A673 (cell line): ENCODE data around the gene NBAS. TPM values are rescaled to one million over a fixed set of nuclear protein-coding genes. Genes with fewer than 3 reads are reported as not detected.
"Not testable (repeated sequence)": the region's sequence is repeated elsewhere in the genome, so short reads cannot be mapped to it uniquely, and the experiment has no call there.

ENCODE experiments used
- BruUV-seq: library from RNA; stranded (reverse); fragments of 400-500 nt; replicated peaks from 2 replicates; lab custom pipeline; 2021; lab: Mats Ljungman, UMichigan
- CTCF ChIA-PET: fragments of 300-600 bp; sonication (Branson Sonifier 250); formaldehyde crosslinking; loops from one replicate; lab custom pipeline; 2022; ENCODE audit warnings: antibody characterized with exemption; lab: Charles Lee
- POLR2A ChIA-PET: fragments of 300-600 bp; sonication (Branson Sonifier 250); formaldehyde crosslinking; loops from one replicate; lab custom pipeline; 2022; ENCODE audit warnings: antibody characterized with exemption; ENCODE audit not compliant: low non-redundant PET; lab: Charles Lee
- DNase-seq: peaks from one replicate; pipeline ENCODE4 v3.0.0-alpha.2; 2015; ENCODE audit warnings: low spot score
- H3K27ac ChIP-seq: fragments of 200-600 bp; sonication (generic); 2 replicates; pipeline ENCODE4 v1.5.1; 2016; ENCODE audit warnings: mixed run types, low read depth, mild to moderate bottlenecking, mixed read lengths, antibody characterized with exemption, low read length; ENCODE audit not compliant: poor library complexity, severe bottlenecking
- H3K27me3 ChIP-seq: fragments of 200-600 bp; sonication (generic); replicated peaks from 2 replicates; pipeline ENCODE4 v1.6.1; 2017; ENCODE audit warnings: mixed run types, low read depth, mild to moderate bottlenecking, mixed read lengths, antibody characterized with exemption, low read length; ENCODE audit not compliant: insufficient read depth, poor library complexity
- H3K36me3 ChIP-seq: fragments of 200-600 bp; sonication (generic); 2 replicates; pipeline ENCODE4 v1.6.1; 2016; ENCODE audit warnings: mixed run types, mild to moderate bottlenecking, mixed read lengths, antibody characterized with exemption, low read length; ENCODE audit not compliant: insufficient read depth, poor library complexity, severe bottlenecking
- H3K4me1 ChIP-seq: fragments of 200-600 bp; sonication (generic); 2 replicates; pipeline ENCODE4 v1.6.1; 2017; ENCODE audit warnings: mixed run types, mild to moderate bottlenecking, mixed read lengths, antibody characterized with exemption, low read length; ENCODE audit not compliant: insufficient read depth, poor library complexity, severe bottlenecking
- H3K4me3 ChIP-seq: fragments of 200-600 bp; sonication (generic); 2 replicates; pipeline ENCODE4 v1.5.1; 2016; ENCODE audit warnings: low read depth, mixed run types, mild to moderate bottlenecking, mixed read lengths, low read length; ENCODE audit not compliant: poor library complexity, severe bottlenecking
- H3K9me3 ChIP-seq: fragments of 200-600 bp; sonication (generic); 2 replicates; pipeline ENCODE4 v1.6.1; 2016; ENCODE audit warnings: mixed run types, low read depth, mild to moderate bottlenecking, mixed read lengths, antibody characterized with exemption, low read length; ENCODE audit not compliant: poor library complexity, severe bottlenecking
- EZH2 ChIP-seq: fragments of 200-600 bp; sonication (generic); IDR thresholded peaks from 2 replicates; pipeline ENCODE4 v1.6.1; 2017; ENCODE audit warnings: borderline replicate concordance, low read depth, mild to moderate bottlenecking, mixed read lengths, antibody characterized with exemption, low read length; ENCODE audit not compliant: poor library complexity, severe bottlenecking
- intact Hi-C: fragments of 100-400 bp; cut with micrococcal nuclease; formaldehyde crosslinking; loops from one replicate; pipeline ENCODE4 v1.10.0; 2022; ENCODE audit not compliant: unreplicated experiment
- total RNA-seq: library from RNA; stranded (reverse); gene quantifications from 2 replicates; pipeline ENCODE4 v1.2.3, GENCODE V29; 2021
- TF ChIP-seq, protein P1 (sequence below): fragments of 300-800, 200-600 bp; sonication (generic); conservative IDR thresholded peaks from 2 replicates; pipeline ENCODE4 v1.5.1; 2017; ENCODE audit warnings: low read depth, mild to moderate bottlenecking, antibody characterized with exemption, low read length, moderate library complexity, mixed read lengths

The NBAS gene
- total RNA-seq, 1 experiment from 2014 or later: 38.7 TPM

DNA sequence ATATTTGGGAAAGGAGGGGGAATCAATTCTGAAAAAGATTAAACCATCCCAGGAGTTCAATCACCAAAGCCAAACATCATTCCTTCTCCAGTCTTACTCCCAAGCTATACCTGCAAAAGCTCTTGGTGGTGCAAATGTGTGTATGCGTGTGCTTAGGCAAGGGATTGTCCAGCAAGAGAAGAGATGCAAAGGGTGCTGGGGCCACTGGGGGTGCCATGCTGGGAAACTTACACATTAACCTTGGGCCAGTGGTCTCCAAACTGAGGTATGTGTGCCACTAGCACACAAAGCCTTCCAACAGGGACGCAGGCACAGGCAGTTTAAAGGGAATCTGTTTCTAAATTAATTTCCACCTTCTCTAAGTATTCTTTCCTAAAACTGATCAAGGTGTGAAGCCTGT, 307.9 kb downstream of the NBAS start:
- Histone ChIP-seq H3K4me3 (no peak overlapping the region), H3K36me3 (no peaks in the 10 kb centered on the region), H3K27ac (no peak overlapping the region), H3K9me3 (no peaks in the 10 kb centered on the region), H3K4me1 (no peaks in the 10 kb centered on the region), H3K27me3 (no peaks in the 10 kb centered on the region)
- TF ChIP-seq EZH2: no peak
- BruUV-seq: no TSS peak
- ChIA-PET POLR2A (no interaction called here), CTCF (no interaction called here)
- intact Hi-C loops: no loop called here
- DNase-seq: no peak

DNA sequence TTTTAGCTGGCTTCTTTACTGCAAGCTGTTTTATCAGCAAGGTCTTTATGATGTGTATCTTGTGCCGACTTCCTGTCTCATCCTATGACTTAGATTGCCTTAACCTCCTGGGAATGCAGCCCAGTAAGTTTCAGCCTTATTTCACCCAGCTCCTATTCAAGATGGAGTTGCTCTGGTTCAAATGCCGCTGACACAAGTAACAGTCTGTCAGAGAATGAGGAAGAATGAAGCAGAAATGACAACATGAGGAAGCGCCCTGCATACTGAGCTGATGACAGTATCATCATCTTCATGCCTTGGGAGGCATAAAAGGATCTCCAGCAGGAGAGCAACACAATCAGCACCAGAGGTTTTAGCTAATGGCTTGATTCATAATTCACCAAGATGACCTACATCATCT, 309.4 kb downstream of the NBAS start:
- Histone ChIP-seq H3K4me3 (no peak overlapping the region), H3K27ac (no peak overlapping the region), H3K36me3 (no peaks in the 10 kb centered on the region), H3K9me3 (no peaks in the 10 kb centered on the region), H3K27me3 (no peaks in the 10 kb centered on the region), H3K4me1 (no peaks in the 10 kb centered on the region)
- intact Hi-C loops: no loop called here
- TF ChIP-seq, protein P1, sequence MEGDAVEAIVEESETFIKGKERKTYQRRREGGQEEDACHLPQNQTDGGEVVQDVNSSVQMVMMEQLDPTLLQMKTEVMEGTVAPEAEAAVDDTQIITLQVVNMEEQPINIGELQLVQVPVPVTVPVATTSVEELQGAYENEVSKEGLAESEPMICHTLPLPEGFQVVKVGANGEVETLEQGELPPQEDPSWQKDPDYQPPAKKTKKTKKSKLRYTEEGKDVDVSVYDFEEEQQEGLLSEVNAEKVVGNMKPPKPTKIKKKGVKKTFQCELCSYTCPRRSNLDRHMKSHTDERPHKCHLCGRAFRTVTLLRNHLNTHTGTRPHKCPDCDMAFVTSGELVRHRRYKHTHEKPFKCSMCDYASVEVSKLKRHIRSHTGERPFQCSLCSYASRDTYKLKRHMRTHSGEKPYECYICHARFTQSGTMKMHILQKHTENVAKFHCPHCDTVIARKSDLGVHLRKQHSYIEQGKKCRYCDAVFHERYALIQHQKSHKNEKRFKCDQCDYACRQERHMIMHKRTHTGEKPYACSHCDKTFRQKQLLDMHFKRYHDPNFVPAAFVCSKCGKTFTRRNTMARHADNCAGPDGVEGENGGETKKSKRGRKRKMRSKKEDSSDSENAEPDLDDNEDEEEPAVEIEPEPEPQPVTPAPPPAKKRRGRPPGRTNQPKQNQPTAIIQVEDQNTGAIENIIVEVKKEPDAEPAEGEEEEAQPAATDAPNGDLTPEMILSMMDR: no peak
- TF ChIP-seq EZH2: no peak
- POLR2A ChIA-PET: no interaction called here
- no peak for DNase-seq
- CTCF ChIA-PET: no interaction called here
- no TSS peak for BruUV-seq

DNA sequence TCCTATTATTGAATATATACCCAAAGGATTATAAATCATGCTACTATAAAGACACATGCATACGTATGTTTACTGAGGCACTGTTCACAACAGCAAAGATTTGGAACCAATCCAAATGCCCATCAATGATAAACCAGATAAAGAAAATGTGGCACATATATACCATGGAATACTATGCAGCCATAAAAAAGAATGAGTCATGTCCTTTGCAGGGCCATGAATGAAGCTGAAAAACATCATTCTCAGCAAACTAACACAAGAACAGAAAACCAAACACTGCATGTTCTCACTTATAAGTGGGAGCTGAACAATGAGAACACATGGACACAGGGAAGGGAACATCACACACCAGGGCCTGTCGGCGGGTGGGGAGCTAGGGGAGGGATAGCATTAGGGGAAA, 310.2 kb downstream of the NBAS start:
- H3K27ac ChIP-seq, H3K4me3 ChIP-seq, CTCF ChIA-PET, BruUV-seq, H3K9me3 ChIP-seq, H3K36me3 ChIP-seq, intact Hi-C loops, DNase-seq, H3K27me3 ChIP-seq, POLR2A ChIA-PET, H3K4me1 ChIP-seq: not testable (repeated sequence)

DNA sequence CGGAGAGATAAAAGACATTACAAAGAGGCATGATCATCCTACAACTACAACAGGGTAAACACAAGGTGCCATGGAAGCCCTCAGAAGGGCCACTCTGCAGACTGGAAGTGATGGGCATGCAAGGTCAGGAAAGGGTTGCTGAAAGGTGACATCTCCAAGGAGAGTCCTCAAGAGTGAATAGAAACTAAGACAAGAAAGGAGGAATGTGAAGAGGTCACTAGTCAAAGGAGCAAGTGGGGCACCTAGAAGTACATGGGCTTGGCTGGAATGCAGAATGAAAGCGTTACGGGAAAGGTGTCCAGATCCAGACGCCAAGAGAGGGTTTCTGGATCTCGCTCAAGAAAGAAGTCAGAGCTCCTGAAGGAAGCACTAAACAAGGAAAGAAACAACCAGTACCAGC, 314.3 kb downstream of the NBAS start:
- no peak overlapping the region for H3K27ac ChIP-seq
- CTCF ChIA-PET: no interaction called here
- TF ChIP-seq, protein P1: no peak
- no peak for TF ChIP-seq EZH2
- BruUV-seq: no TSS peak
- no peaks in the 10 kb centered on the region for H3K27me3 ChIP-seq
- DNase-seq: no peak
- no peaks in the 10 kb centered on the region for H3K36me3 ChIP-seq
- H3K4me1 ChIP-seq: peaks cover 10% of the 10 kb centered on the region
- POLR2A ChIA-PET: no interaction called here
- no peaks in the 10 kb centered on the region for H3K9me3 ChIP-seq
- no peak overlapping the region for H3K4me3 ChIP-seq
- intact Hi-C loops: no loop called here
